ENCODE measurements around the gene FUT2. TPM values are rescaled to one million over a fixed set of nuclear protein-coding genes. Genes with fewer than 3 reads are reported as not detected.
A peak's percentile ranks its signal among the peaks of the same experiment; 100 is the strongest.

The FUT2 gene
- total RNA-seq, 1 donor from 2014 or later: 0.20 TPM

GRCh38 chr19:48672994-48673393, 22.8 kb upstream of the FUT2 start, which contains the start of gene NTN5:
NTN5 (minus strand) TSS chr19:48673017; CDS start chr19:48670986, 2,031 bp downstream.
- Mint-ChIP-seq H3K4me3 (no peak within 1 kb of the TSS), H3K27ac (no peak within 1 kb of the TSS), H3K4me1 (peaks cover 11% of the 10 kb centered on the region), H3K36me3 (no peaks in the 10 kb centered on the region), H3K27me3 (ENCODE audit: low read depth) (peaks cover 5% of the 10 kb centered on the region), H3K9me3 (no peaks in the 10 kb centered on the region)
- no peak for DNase-seq (ENCODE audit: low spot score in 2 of 2, unreplicated experiment in 2 of 2)
- TF ChIP-seq CTCF (IDR thresholded peaks at IDR 0.05; ENCODE audit: unreplicated experiment): no peak

- peaks cover 5% of the 10 kb centered on the region for H3K27me3 Mint-ChIP-seq (ENCODE audit: low read depth)
- H3K4me3 Mint-ChIP-seq: no peak overlapping the region
- no peaks in the 10 kb centered on the region for H3K9me3 Mint-ChIP-seq
- no peak for DNase-seq (ENCODE audit: low spot score in 2 of 2, unreplicated experiment in 2 of 2)
- H3K27ac Mint-ChIP-seq: no peak overlapping the region
- TF ChIP-seq CTCF (IDR thresholded peaks at IDR 0.05; ENCODE audit: unreplicated experiment): no peak
- no peaks in the 10 kb centered on the region for H3K36me3 Mint-ChIP-seq
- peaks cover 11% of the 10 kb centered on the region for H3K4me1 Mint-ChIP-seq
These were observed 22.2 kb upstream of the FUT2 start for GRCh38 chr19:48673436-48674100.

GRCh38 chr19:48674216-48674809, 21.5 kb upstream of the FUT2 start:
- Mint-ChIP-seq H3K36me3 (no peaks in the 10 kb centered on the region), H3K9me3 (no peaks in the 10 kb centered on the region), H3K27me3 (ENCODE audit: low read depth) (peaks cover 5% of the 10 kb centered on the region), H3K4me3 (no peak overlapping the region), H3K4me1 (peaks cover 11% of the 10 kb centered on the region), H3K27ac (no peak overlapping the region)
- DNase-seq (ENCODE audit: low spot score in 2 of 2, unreplicated experiment in 2 of 2): no peak
- no peak for TF ChIP-seq CTCF (IDR thresholded peaks at IDR 0.05; ENCODE audit: unreplicated experiment)

GRCh38 chr19:48674921-48675824, 20.6 kb upstream of the FUT2 start:
- Mint-ChIP-seq H3K4me3 (no peak overlapping the region), H3K9me3 (no peaks in the 10 kb centered on the region), H3K36me3 (no peaks in the 10 kb centered on the region), H3K27ac (no peak overlapping the region), H3K4me1 (peaks cover 11% of the 10 kb centered on the region), H3K27me3 (ENCODE audit: low read depth) (peaks cover 5% of the 10 kb centered on the region)
- DNase-seq (ENCODE audit: low spot score in 2 of 2, unreplicated experiment in 2 of 2): peak in 1 of 2 experiments; percentile 77
- peak; percentile 82 for TF ChIP-seq CTCF (IDR thresholded peaks at IDR 0.05; ENCODE audit: unreplicated experiment)

GRCh38 chr19:48676487-48676886, 19.3 kb upstream of the FUT2 start:
- no peak for TF ChIP-seq CTCF (IDR thresholded peaks at IDR 0.05; ENCODE audit: unreplicated experiment)

More at GRCh38 chr19:48676487-48676886, 19.3 kb upstream of the FUT2 start:
- DNase-seq (ENCODE audit: low spot score in 2 of 2, unreplicated experiment in 2 of 2): no peak
- Mint-ChIP-seq H3K36me3 (no peaks in the 10 kb centered on the region), H3K4me3 (no peak overlapping the region), H3K27ac (no peak overlapping the region), H3K4me1 (peaks cover 6% of the 10 kb centered on the region), H3K9me3 (no peaks in the 10 kb centered on the region), H3K27me3 (ENCODE audit: low read depth) (peaks cover 5% of the 10 kb centered on the region)
